Measurements from ENCODE around the gene PFDN4. TPM values are rescaled to one million over a fixed set of nuclear protein-coding genes. Genes with fewer than 3 reads are reported as not detected.
A peak's percentile ranks its signal among the peaks of the same experiment; 100 is the strongest.

The PFDN4 gene
- total RNA-seq, 1 experiment from 2014 or later = 61.8 TPM

- CTCF ChIA-PET = interaction anchor here (1.0 to 1.4 kb wide), 2 partner anchors 32 to 107 kb away, joined by 3 read pairs; no protein-coding TSS in a partner anchor
- BruUV-seq (replicated peaks) = no TSS peak
Measured at GRCh38 chr20:54204481-54204880, 3.4 kb upstream of the PFDN4 start.

GRCh38 chr20:54205450-54205849, 2.4 kb upstream of the PFDN4 start:
- CTCF ChIA-PET = interaction anchor here (0.6 to 1.4 kb wide), 2 partner anchors 33 to 90 kb away, joined by 3 read pairs; no protein-coding TSS in a partner anchor
- no TSS peak for BruUV-seq (replicated peaks)
- Mint-ChIP-seq H3K4me3 (ENCODE audit: low read depth, unreplicated experiment) (no peak overlapping the region), H3K27ac (ENCODE audit: unreplicated experiment) (no peak overlapping the region), H3K36me3 (ENCODE audit: insufficient read depth, unreplicated experiment) (peaks cover 21% of the 10 kb centered on the region), H3K9me3 (ENCODE audit: low read depth, unreplicated experiment) (no peaks in the 10 kb centered on the region), H3K27me3 (ENCODE audit: unreplicated experiment) (no peaks in the 10 kb centered on the region), H3K4me1 (ENCODE audit: low read depth, unreplicated experiment) (peaks cover 38% of the 10 kb centered on the region)
- intact Hi-C loops (cut with micrococcal nuclease; ENCODE audit: unreplicated experiment) = no loop called here
- no peak for TF ChIP-seq CTCF (IDR thresholded peaks at IDR 0.05; ENCODE audit: unreplicated experiment)
- DNase-seq = no peak

More at GRCh38 chr20:54204481-54204880, 3.4 kb upstream of the PFDN4 start:
- intact Hi-C loops (cut with micrococcal nuclease; ENCODE audit: unreplicated experiment) = no loop called here
- TF ChIP-seq CTCF (IDR thresholded peaks at IDR 0.05; ENCODE audit: unreplicated experiment) = no peak
- Mint-ChIP-seq H3K9me3 (ENCODE audit: low read depth, unreplicated experiment) (no peaks in the 10 kb centered on the region), H3K4me3 (ENCODE audit: low read depth, unreplicated experiment) (no peak overlapping the region), H3K36me3 (ENCODE audit: insufficient read depth, unreplicated experiment) (peaks cover 21% of the 10 kb centered on the region), H3K4me1 (ENCODE audit: low read depth, unreplicated experiment) (peaks cover 34% of the 10 kb centered on the region), H3K27me3 (ENCODE audit: unreplicated experiment) (no peaks in the 10 kb centered on the region), H3K27ac (ENCODE audit: unreplicated experiment) (no peak overlapping the region)
- no peak for DNase-seq

GRCh38 chr20:54207053-54207742, 689 bp upstream of the PFDN4 start:
- CTCF ChIA-PET = interaction anchor here (1.4 to 2.3 kb wide), 6 partner anchors 12 to 441 kb away, joined by 4 to 11 read pairs (median 6); no protein-coding TSS in a partner anchor
- peak overlapping the region; percentile 99 for H3K27ac Mint-ChIP-seq (ENCODE audit: unreplicated experiment)
- TF ChIP-seq CTCF (IDR thresholded peaks at IDR 0.05; ENCODE audit: unreplicated experiment) = no peak
- intact Hi-C loops (cut with micrococcal nuclease; ENCODE audit: unreplicated experiment) = no loop called here
- H3K4me1 Mint-ChIP-seq (ENCODE audit: low read depth, unreplicated experiment) = peaks cover 24% of the 10 kb centered on the region
- no peaks in the 10 kb centered on the region for H3K9me3 Mint-ChIP-seq (ENCODE audit: low read depth, unreplicated experiment)
- H3K4me3 Mint-ChIP-seq (ENCODE audit: low read depth, unreplicated experiment) = peak overlapping the region; percentile 69
- no peaks in the 10 kb centered on the region for H3K27me3 Mint-ChIP-seq (ENCODE audit: unreplicated experiment)
- BruUV-seq (replicated peaks) = no TSS peak
- peaks cover 15% of the 10 kb centered on the region for H3K36me3 Mint-ChIP-seq (ENCODE audit: insufficient read depth, unreplicated experiment)
- DNase-seq = no peak

GRCh38 chr20:54208548-54209176, 775 bp downstream of the PFDN4 start:
- Mint-ChIP-seq H3K27me3 (ENCODE audit: unreplicated experiment) (no peaks in the 10 kb centered on the region), H3K4me1 (ENCODE audit: low read depth, unreplicated experiment) (peaks cover 18% of the 10 kb centered on the region), H3K4me3 (ENCODE audit: low read depth, unreplicated experiment) (peak overlapping the region; percentile 69), H3K9me3 (ENCODE audit: low read depth, unreplicated experiment) (no peaks in the 10 kb centered on the region), H3K27ac (ENCODE audit: unreplicated experiment) (peak overlapping the region; percentile 18), H3K36me3 (ENCODE audit: insufficient read depth, unreplicated experiment) (peaks cover 15% of the 10 kb centered on the region)
- DNase-seq = no peak
- intact Hi-C loops (cut with micrococcal nuclease; ENCODE audit: unreplicated experiment) = no loop called here
- CTCF ChIA-PET = interaction anchor here (0.5 to 2.3 kb wide), 16 partner anchors 9 to 696 kb away, joined by 3 to 11 read pairs (median 4); no protein-coding TSS in a partner anchor
- no TSS peak for BruUV-seq (replicated peaks)
- TF ChIP-seq CTCF (IDR thresholded peaks at IDR 0.05; ENCODE audit: unreplicated experiment) = no peak
